Fibroblast of the aortic adventitia (primary cell): Measurements from ENCODE around the gene NRXN2. TPM values are rescaled to one million over a fixed set of nuclear protein-coding genes. Genes with fewer than 3 reads are reported as not detected.

Experiments used
- DNase-seq: peaks from one replicate; pipeline ENCODE4 v3.0.0-alpha.2; 2010; ENCODE audit warnings: low read depth
- H3K4me3 ChIP-seq: 2 replicates; pipeline ENCODE4 v1.5.1; 2011; ENCODE audit warnings: low read depth, mild to moderate bottlenecking, control low read depth, low read length, moderate library complexity
- total RNA-seq: library from RNA; depleted of rRNA; stranded (reverse); fragments of >200 nt; gene quantifications from 2 replicates; pipeline ENCODE4 v1.2.3, GENCODE V29; 2012; ENCODE audit warnings: low replicate concordance
- TF ChIP-seq, protein P1 (sequence below): IDR thresholded peaks from 2 replicates; pipeline ENCODE4 v1.5.1; 2011; ENCODE audit warnings: mild to moderate bottlenecking, low read length, control low read depth, inconsistent platforms; ENCODE audit not compliant: insufficient read depth

NRXN2 gene
- total RNA-seq, 1 donor, result 3.3 TPM

GRCh38 chr11:64663656-64664055 lies 59.3 kb downstream of the NRXN2 start:
- TF ChIP-seq, protein P1, sequence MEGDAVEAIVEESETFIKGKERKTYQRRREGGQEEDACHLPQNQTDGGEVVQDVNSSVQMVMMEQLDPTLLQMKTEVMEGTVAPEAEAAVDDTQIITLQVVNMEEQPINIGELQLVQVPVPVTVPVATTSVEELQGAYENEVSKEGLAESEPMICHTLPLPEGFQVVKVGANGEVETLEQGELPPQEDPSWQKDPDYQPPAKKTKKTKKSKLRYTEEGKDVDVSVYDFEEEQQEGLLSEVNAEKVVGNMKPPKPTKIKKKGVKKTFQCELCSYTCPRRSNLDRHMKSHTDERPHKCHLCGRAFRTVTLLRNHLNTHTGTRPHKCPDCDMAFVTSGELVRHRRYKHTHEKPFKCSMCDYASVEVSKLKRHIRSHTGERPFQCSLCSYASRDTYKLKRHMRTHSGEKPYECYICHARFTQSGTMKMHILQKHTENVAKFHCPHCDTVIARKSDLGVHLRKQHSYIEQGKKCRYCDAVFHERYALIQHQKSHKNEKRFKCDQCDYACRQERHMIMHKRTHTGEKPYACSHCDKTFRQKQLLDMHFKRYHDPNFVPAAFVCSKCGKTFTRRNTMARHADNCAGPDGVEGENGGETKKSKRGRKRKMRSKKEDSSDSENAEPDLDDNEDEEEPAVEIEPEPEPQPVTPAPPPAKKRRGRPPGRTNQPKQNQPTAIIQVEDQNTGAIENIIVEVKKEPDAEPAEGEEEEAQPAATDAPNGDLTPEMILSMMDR, result no peak
- DNase-seq, result no peak
- no peak overlapping the region for H3K4me3 ChIP-seq

GRCh38 chr11:64661614-64662013 lies 61.4 kb downstream of the NRXN2 start:
- no peak for DNase-seq
- H3K4me3 ChIP-seq, result no peak overlapping the region
- TF ChIP-seq, protein P1, result no peak

DNA sequence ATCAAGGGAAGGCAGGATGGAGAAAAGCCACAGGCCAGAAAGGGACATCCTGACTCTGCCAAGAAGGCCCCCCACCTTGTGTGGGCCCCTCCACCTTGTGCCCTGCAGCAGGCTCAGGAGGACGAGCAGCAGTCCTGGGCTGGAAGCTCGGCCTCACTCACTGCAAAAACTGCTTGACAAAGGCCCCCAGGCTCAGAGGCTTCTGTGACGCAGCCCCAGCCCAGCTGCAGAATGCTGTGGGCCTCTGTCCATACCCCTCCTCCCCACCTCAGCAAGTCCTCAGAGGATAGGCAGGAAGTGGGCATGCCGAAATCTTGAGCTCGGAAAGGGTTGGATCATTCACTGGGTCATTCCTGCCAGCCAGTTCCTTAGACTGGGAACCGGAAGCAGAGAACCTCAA lies 61.9 kb downstream of the NRXN2 start:
- peak; percentile 84 for DNase-seq
- H3K4me3 ChIP-seq, result peak overlapping the region; percentile 50
- TF ChIP-seq, protein P1, result no peak

DNA sequence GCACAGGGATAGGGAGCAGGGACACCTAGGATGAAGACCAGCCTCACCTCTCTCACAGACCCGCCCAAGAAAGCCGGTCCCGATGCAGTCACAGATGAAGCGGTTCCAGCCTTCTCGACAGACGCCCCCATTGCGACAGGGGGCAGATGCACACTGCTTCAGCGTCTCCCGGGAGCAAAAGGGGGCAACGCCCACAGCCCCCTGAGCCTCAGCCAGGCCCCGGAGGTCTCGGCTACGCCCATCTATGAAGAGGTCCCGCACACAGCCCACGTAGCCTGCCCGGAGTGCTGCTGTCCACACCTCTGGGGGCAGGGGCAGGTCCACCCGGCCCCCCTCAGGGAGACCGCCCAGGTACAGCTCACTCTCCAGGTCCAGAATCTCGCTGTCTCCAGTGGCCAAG lies 62.3 kb downstream of the NRXN2 start:
- peak overlapping the region; percentile 50 for H3K4me3 ChIP-seq
- no peak for DNase-seq
- TF ChIP-seq, protein P1, result no peak

DNA sequence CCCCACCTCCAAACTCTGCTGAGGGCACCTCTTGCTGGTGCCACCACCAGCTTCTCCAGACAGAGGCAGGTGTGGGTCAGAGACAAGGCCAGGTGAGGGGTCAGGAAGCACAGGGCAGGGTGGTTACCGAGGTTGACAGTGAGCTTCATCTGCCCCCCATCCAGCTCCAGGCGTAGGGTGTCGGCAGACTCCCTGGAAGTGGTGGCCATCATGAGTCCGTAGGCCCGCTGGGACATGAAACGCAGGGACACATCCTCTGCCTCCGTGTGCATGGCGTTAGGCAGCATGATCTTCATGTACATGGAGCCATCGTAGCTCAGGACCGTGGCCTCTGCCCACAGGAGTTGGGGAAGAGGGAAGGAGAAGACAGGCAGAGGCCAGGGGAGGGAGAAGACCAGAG lies 62.8 kb downstream of the NRXN2 start:
- peak overlapping the region; percentile 50 for H3K4me3 ChIP-seq
- TF ChIP-seq, protein P1, result no peak
- no peak for DNase-seq

GRCh38 chr11:64659417-64660144 lies 63.4 kb downstream of the NRXN2 start:
- no peak overlapping the region for H3K4me3 ChIP-seq
- TF ChIP-seq, protein P1, result no peak
- DNase-seq, result peak; percentile 75

DNA sequence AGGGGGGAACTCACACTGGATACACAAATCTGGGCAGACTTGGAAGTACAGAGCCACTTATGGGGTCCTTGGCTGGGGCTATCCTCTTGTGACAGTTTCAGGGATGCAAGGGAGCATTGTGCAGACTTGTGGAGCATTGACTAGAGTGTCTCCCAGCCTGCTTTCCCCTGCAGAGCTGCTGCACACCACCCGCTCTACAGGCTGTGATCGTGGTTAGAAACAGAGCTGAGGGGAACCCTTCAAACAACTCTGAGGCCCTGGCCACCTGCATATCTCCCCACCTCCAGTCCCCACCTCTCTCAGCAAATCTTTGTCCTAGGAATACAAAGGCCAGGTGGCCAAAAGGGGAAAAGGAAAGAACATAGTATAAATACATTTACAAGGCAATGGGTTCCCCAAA lies 64.7 kb downstream of the NRXN2 start:
- DNase-seq, result no peak
- TF ChIP-seq, protein P1, result no peak
- H3K4me3 ChIP-seq, result no peak overlapping the region
